Neural progenitor cell (in vitro differentiated cells): ENCODE measurements around the gene KATNAL1. TPM values are rescaled to one million over a fixed set of nuclear protein-coding genes. Genes with fewer than 3 reads are reported as not detected.

Source experiments
- DNase-seq: peaks from one replicate; pipeline ENCODE4 v3.0.0-alpha.2; 2016; ENCODE audit warnings: low spot score
- H2AFZ ChIP-seq: fragments of 200-600 bp; sonication (generic); replicated peaks from 2 replicates; pipeline ENCODE4 v1.6.1; 2016; ENCODE audit warnings: antibody characterized with exemption
- H3F3A ChIP-seq: fragments of 200-600 bp; sonication (generic); 2 replicates; pipeline ENCODE4 v1.6.1; 2016; ENCODE audit warnings: antibody characterized with exemption, low read depth
- H3K27ac ChIP-seq: fragments of 200-600 bp; sonication (generic); 2 replicates; pipeline ENCODE4 v1.5.1; 2016; ENCODE audit warnings: mild to moderate bottlenecking
- H3K27me3 ChIP-seq: fragments of 200-600 bp; sonication (generic); 2 replicates; pipeline ENCODE4 v1.6.1; 2016; ENCODE audit warnings: mild to moderate bottlenecking, moderate library complexity
- H3K36me3 ChIP-seq: fragments of 200-600 bp; sonication (generic); 2 replicates; pipeline ENCODE4 v1.5.1; 2016
- H3K4me1 ChIP-seq: fragments of 200-600 bp; sonication (generic); 2 replicates; pipeline ENCODE4 v1.6.1; 2016; ENCODE audit warnings: mixed run types
- H3K4me2 ChIP-seq: fragments of 200-600 bp; sonication (generic); 2 replicates; pipeline ENCODE4 v1.6.1; 2016
- H3K4me3 ChIP-seq: fragments of 200-600 bp; sonication (generic); 2 replicates; pipeline ENCODE4 v1.5.1; 2016
- H3K79me2 ChIP-seq: fragments of 200-600 bp; sonication (generic); 2 replicates; pipeline ENCODE4 v1.6.1; 2016; ENCODE audit warnings: low read depth
- H3K9ac ChIP-seq: fragments of 200-600 bp; sonication (generic); 2 replicates; pipeline ENCODE4 v1.6.1; 2016
- H3K9me3 ChIP-seq: fragments of 200-600 bp; sonication (generic); 2 replicates; pipeline ENCODE4 v1.5.1; 2016; ENCODE audit warnings: low read depth
- H4K20me1 ChIP-seq: fragments of 200-600 bp; sonication (generic); 2 replicates; pipeline ENCODE4 v1.6.1; 2016; ENCODE audit warnings: low read depth
- H3K27ac Mint-ChIP-seq: 3 replicates; pipeline ENCODE4 v1.8.0; 2021; ENCODE audit warnings: mixed read lengths
- H3K27me3 Mint-ChIP-seq: 2 replicates; pipeline ENCODE4 v1.8.0; 2022; ENCODE audit warnings: low read depth, mild to moderate bottlenecking, inconsistent platforms, moderate library complexity, mixed read lengths; ENCODE audit not compliant: insufficient read depth
- H3K36me3 Mint-ChIP-seq: 3 replicates; pipeline ENCODE4 v1.8.0; 2021; ENCODE audit warnings: mixed read lengths
- H3K4me1 Mint-ChIP-seq: 3 replicates; pipeline ENCODE4 v1.8.0; 2021; ENCODE audit warnings: mixed read lengths
- H3K4me3 Mint-ChIP-seq: 3 replicates; pipeline ENCODE4 v1.8.0; 2021; ENCODE audit warnings: mild to moderate bottlenecking, moderate library complexity, mixed read lengths
- H3K9me3 Mint-ChIP-seq: 3 replicates; pipeline ENCODE4 v1.8.0; 2020; ENCODE audit warnings: mixed read lengths
- EZH2 ChIP-seq: fragments of 200-600 bp; sonication (generic); IDR thresholded peaks from 2 replicates; pipeline ENCODE4 v1.6.1; 2017; ENCODE audit warnings: antibody characterized with exemption, mild to moderate bottlenecking, moderate library complexity
- EZH2phosphoT487 ChIP-seq: fragments of 200-600 bp; sonication (generic); IDR thresholded peaks from 2 replicates; pipeline ENCODE4 v1.6.1; 2017; ENCODE audit warnings: antibody characterized with exemption
- total RNA-seq: library from RNA; depleted of rRNA; stranded (reverse); fragments of >200 nt; gene quantifications from 2 replicates; pipeline ENCODE4 v1.2.3, GENCODE V29; 2015; ENCODE audit warnings: low replicate concordance
- TF ChIP-seq, protein P1 (sequence below): fragments of 200-600 bp; sonication (generic); IDR thresholded peaks from 2 replicates; pipeline ENCODE4 v1.5.1; 2017; ENCODE audit warnings: antibody characterized with exemption, mild to moderate bottlenecking

KATNAL1 gene
- total RNA-seq, 1 donor from 2014 or later = 33.6 TPM

DNA sequence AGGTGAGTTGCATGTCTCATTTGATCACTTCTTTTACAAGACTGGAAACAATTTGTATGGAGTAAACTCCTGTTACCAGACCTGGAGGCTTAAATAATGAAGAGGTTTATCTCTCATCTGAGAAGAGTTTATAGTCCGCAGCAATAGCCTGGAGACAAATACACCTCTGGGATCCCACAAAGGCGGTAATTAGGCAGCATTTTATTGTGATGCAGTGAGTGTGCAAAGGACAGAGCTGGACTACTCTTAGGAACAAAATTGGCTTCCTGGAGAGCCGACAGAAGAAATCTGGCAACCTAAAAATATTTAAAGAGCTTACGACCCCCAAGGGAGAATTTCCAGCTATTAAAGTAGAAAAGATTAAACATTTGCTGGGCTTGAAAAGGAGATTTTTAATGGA is 11.8 kb upstream of the KATNAL1 start:
- H3K9me3 Mint-ChIP-seq = no peaks in the 10 kb centered on the region
- DNase-seq = no peak
- TF ChIP-seq EZH2 (no peak), EZH2phosphoT487 (no peak)
- TF ChIP-seq, protein P1, sequence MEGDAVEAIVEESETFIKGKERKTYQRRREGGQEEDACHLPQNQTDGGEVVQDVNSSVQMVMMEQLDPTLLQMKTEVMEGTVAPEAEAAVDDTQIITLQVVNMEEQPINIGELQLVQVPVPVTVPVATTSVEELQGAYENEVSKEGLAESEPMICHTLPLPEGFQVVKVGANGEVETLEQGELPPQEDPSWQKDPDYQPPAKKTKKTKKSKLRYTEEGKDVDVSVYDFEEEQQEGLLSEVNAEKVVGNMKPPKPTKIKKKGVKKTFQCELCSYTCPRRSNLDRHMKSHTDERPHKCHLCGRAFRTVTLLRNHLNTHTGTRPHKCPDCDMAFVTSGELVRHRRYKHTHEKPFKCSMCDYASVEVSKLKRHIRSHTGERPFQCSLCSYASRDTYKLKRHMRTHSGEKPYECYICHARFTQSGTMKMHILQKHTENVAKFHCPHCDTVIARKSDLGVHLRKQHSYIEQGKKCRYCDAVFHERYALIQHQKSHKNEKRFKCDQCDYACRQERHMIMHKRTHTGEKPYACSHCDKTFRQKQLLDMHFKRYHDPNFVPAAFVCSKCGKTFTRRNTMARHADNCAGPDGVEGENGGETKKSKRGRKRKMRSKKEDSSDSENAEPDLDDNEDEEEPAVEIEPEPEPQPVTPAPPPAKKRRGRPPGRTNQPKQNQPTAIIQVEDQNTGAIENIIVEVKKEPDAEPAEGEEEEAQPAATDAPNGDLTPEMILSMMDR = no peak
- Histone ChIP-seq H2AFZ (no peak overlapping the region), H3K36me3 (no peaks in the 10 kb centered on the region), H3K4me3 (no peak overlapping the region), H4K20me1 (peaks cover 2% of the 10 kb centered on the region), H3K4me1 (peaks cover 18% of the 10 kb centered on the region), H3K4me2 (peak overlapping the region; percentile 26), H3K27ac (no peak overlapping the region), H3K27me3 (no peaks in the 10 kb centered on the region), H3K9me3 (no peaks in the 10 kb centered on the region), H3K79me2 (peaks cover 6% of the 10 kb centered on the region), H3F3A (no peaks in the 10 kb centered on the region), H3K9ac (no peak overlapping the region)
- H3K27me3 Mint-ChIP-seq = no peaks in the 10 kb centered on the region
- no peak overlapping the region for H3K27ac Mint-ChIP-seq
- H3K36me3 Mint-ChIP-seq = peaks cover 7% of the 10 kb centered on the region
- no peak overlapping the region for H3K4me3 Mint-ChIP-seq
- H3K4me1 Mint-ChIP-seq = peaks cover 14% of the 10 kb centered on the region

DNA sequence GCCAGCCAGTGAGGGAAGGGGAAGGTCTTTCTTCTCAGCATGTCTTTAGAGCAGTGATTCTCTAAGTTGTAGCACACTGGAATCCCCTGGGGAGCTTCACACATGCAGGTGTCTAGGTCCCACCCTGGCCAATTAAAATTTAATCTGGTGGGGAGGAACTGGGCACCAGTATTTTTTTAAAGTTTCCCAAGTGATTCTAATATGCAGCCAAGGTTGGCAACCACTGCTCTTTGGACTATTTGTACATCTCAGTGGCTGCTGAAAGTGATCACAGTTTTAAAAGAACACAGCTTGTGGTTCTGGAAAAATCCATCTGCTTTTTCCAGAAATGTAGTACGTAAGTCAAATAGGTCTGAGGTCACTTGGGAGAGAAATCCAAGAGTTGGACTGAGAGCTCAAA is 10.7 kb upstream of the KATNAL1 start:
- Mint-ChIP-seq H3K4me3 (no peak overlapping the region), H3K4me1 (peaks cover 14% of the 10 kb centered on the region), H3K27ac (no peak overlapping the region), H3K27me3 (no peaks in the 10 kb centered on the region), H3K36me3 (peaks cover 7% of the 10 kb centered on the region), H3K9me3 (no peaks in the 10 kb centered on the region)
- Histone ChIP-seq H3K27ac (no peak overlapping the region), H4K20me1 (peaks cover 2% of the 10 kb centered on the region), H3F3A (no peaks in the 10 kb centered on the region), H3K4me3 (no peak overlapping the region), H3K9me3 (no peaks in the 10 kb centered on the region), H3K9ac (no peak overlapping the region), H3K79me2 (peaks cover 6% of the 10 kb centered on the region), H3K36me3 (no peaks in the 10 kb centered on the region), H2AFZ (no peak overlapping the region), H3K4me1 (peaks cover 18% of the 10 kb centered on the region), H3K4me2 (no peak overlapping the region), H3K27me3 (no peaks in the 10 kb centered on the region)
- DNase-seq = no peak
- TF ChIP-seq, protein P1 = no peak
- TF ChIP-seq EZH2 (no peak), EZH2phosphoT487 (no peak)

DNA sequence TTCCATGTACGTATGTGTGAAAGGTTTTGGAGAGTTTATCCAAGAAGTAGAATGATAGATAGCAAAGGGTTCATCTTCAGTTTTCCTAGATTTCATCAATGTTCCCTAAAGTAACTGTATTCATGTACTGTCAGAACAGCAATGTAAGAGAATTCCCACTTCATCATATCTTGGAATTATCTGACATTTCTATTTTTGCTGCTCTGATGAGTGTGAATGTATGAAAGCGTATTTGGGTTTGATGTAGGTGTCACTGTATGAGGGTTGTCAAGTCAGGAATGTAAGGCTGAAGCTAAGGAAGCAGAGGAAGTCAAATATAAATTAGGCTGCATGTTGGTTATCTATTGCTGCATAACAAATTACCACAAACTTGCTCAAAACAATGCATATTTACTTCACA is 7.2 kb upstream of the KATNAL1 start:
- Histone ChIP-seq H3K4me2 (no peak overlapping the region), H3K9ac (no peak overlapping the region), H2AFZ (no peak overlapping the region), H3K36me3 (no peaks in the 10 kb centered on the region), H4K20me1 (peaks cover 2% of the 10 kb centered on the region), H3K79me2 (peaks cover 6% of the 10 kb centered on the region), H3K27me3 (no peaks in the 10 kb centered on the region), H3K27ac (no peak overlapping the region), H3K4me3 (no peak overlapping the region), H3K9me3 (no peaks in the 10 kb centered on the region), H3F3A (no peaks in the 10 kb centered on the region), H3K4me1 (peaks cover 18% of the 10 kb centered on the region)
- Mint-ChIP-seq H3K36me3 (no peaks in the 10 kb centered on the region), H3K27ac (no peak overlapping the region), H3K4me1 (peaks cover 12% of the 10 kb centered on the region), H3K4me3 (no peak overlapping the region), H3K9me3 (no peaks in the 10 kb centered on the region), H3K27me3 (no peaks in the 10 kb centered on the region)
- DNase-seq = no peak
- TF ChIP-seq EZH2 (no peak), EZH2phosphoT487 (no peak)
- TF ChIP-seq, protein P1 = no peak
